GM12878 (cell line): ENCODE data around the gene ELP1. TPM values are rescaled to one million over a fixed set of nuclear protein-coding genes. Genes with fewer than 3 reads are reported as not detected.

Experiments
- ATAC-seq: fragments of 200-7000 bp; cut with Tn5 transposase; 3 replicates; pipeline ENCODE4 v1.9.1; 2020; ENCODE audit warnings: mild to moderate bottlenecking, moderate library complexity
- BruUV-seq: library from RNA; stranded (reverse); fragments of 400-500 nt; replicated peaks from 2 replicates; lab custom pipeline; 2021; lab: Mats Ljungman, UMichigan
- CTCF ChIA-PET: fragments of 300-600 bp; sonication (Branson Sonifier 250); formaldehyde crosslinking; extraction: SDS; loops from one replicate; lab custom pipeline; 2021; ENCODE audit warnings: inconsistent platforms; lab: Yijun Ruan, JAX
- POLR2A ChIA-PET: fragments of 350-600 bp; formaldehyde crosslinking; extraction: SDS; loops from one replicate; lab custom pipeline; 2021; ENCODE audit warnings: inconsistent platforms; lab: Charles Lee
- RAD21 ChIA-PET: fragments of 300-600 bp; sonication (Branson Sonifier 250); formaldehyde crosslinking; loops from one replicate; lab custom pipeline; 2023; ENCODE audit warnings: antibody characterized with exemption; ENCODE audit not compliant: unreplicated experiment; lab: Charles Lee
- SMC1A ChIA-PET: fragments of 300-600 bp; sonication (Branson Sonifier 250); formaldehyde crosslinking; loops from one replicate; lab custom pipeline; 2023; ENCODE audit not compliant: unreplicated experiment, uncharacterized antibody; lab: Charles Lee
- DNase-seq: peaks from one replicate; pipeline ENCODE4 v3.0.0-alpha.2; 2011; ENCODE audit warnings: low read depth, low spot score
- FAIRE-seq: peaks from 3 replicates; lab custom pipeline; 2011; peaks lifted over from hg19 to GRCh38; lab: Jason Lieb, UNC
- H2AFZ ChIP-seq: 2 replicates; pipeline ENCODE4 v1.6.0; 2011; ENCODE audit warnings: low read depth, low read length, control low read depth; ENCODE audit not compliant: control insufficient read depth
- H3K27ac ChIP-seq: 2 replicates; pipeline ENCODE4 v1.5.1; 2011; ENCODE audit warnings: control low read depth; ENCODE audit not compliant: control insufficient read depth, insufficient read depth
- H3K27me3 ChIP-seq, 2 experiments: replicated peaks in 1 of 2; 2 replicates each; pipeline versions ENCODE4 v1.6.0 to v1.6.1; 2011; ENCODE audit warnings: low read length in 1 of 2; ENCODE audit not compliant: control insufficient read depth in 2 of 2, insufficient read depth in 2 of 2
- H3K36me3 ChIP-seq, 2 experiments: 2 replicates each; pipeline ENCODE4 v1.5.1; 2011; ENCODE audit warnings: low read length in 1 of 2; ENCODE audit not compliant: control insufficient read depth in 2 of 2, insufficient read depth in 2 of 2
- H3K4me1 ChIP-seq: 2 replicates; pipeline ENCODE4 v1.6.1; 2011; ENCODE audit warnings: mild to moderate bottlenecking, low read length, moderate library complexity, mixed read lengths; ENCODE audit not compliant: control insufficient read depth, insufficient read depth
- H3K4me2 ChIP-seq: 2 replicates; pipeline ENCODE4 v1.6.0; 2011; ENCODE audit warnings: control low read depth; ENCODE audit not compliant: control insufficient read depth, insufficient read depth
- H3K4me3 ChIP-seq: fragments of 200-600 bp; sonication (generic); 2 replicates; pipeline ENCODE4 v1.5.1; 2016
- H3K79me2 ChIP-seq: 2 replicates; pipeline ENCODE4 v1.6.0; 2011; ENCODE audit warnings: low read length; ENCODE audit not compliant: control insufficient read depth, insufficient read depth
- H3K9ac ChIP-seq: 2 replicates; pipeline ENCODE4 v1.8.0; 2011; ENCODE audit warnings: low read length, control low read depth, mixed read lengths; ENCODE audit not compliant: control insufficient read depth, insufficient read depth
- H3K9me3 ChIP-seq: replicated peaks from 3 replicates; pipeline ENCODE4 v1.5.1; 2011; ENCODE audit warnings: mild to moderate bottlenecking, low read length; ENCODE audit not compliant: control insufficient read depth, insufficient read depth
- H4K20me1 ChIP-seq: 2 replicates; pipeline ENCODE4 v1.6.0; 2011; ENCODE audit not compliant: control insufficient read depth, insufficient read depth
- ETV6 ChIP-seq, 2 experiments: fragments of 450-650 bp in 1 of 2; IDR thresholded peaks in 1 of 2; conservative IDR thresholded peaks in 1 of 2; 2 replicates each; pipeline ENCODE4 v1.6.1; 2014; ENCODE audit warnings: antibody characterized with exemption in 1 of 2, borderline replicate concordance in 1 of 2, low read depth in 1 of 2, mild to moderate bottlenecking in 1 of 2, moderate library complexity in 1 of 2
- MTA2 ChIP-seq: fragments of 450-650 bp; IDR thresholded peaks from 2 replicates; pipeline ENCODE4 v1.6.1; 2016; ENCODE audit warnings: low read depth, mild to moderate bottlenecking, moderate library complexity
- MTA3 ChIP-seq: IDR thresholded peaks from 2 replicates; pipeline ENCODE4 v1.6.1; 2012; ENCODE audit warnings: low read length, inconsistent platforms, borderline replicate concordance
- WRNIP1 ChIP-seq: IDR thresholded peaks from 2 replicates; pipeline ENCODE4 v1.6.1; 2011; ENCODE audit warnings: low read depth, low read length, improper control_type of control experiment, borderline replicate concordance
- ZZZ3 ChIP-seq: IDR thresholded peaks from 2 replicates; pipeline ENCODE4 v1.6.1; 2011; ENCODE audit warnings: low read depth; ENCODE audit not compliant: control insufficient read depth, insufficient read length
- WGBS: methylation state at CpG from one replicate; pipeline ENCODE4 v1.1.6; 2016; ENCODE audit warnings: low lambda C conversion rate; ENCODE audit not compliant: insufficient replicate concordance, insufficient coverage; ENCODE audit errors: missing lambda C conversion rate; 5-methylcytosine and 5-hydroxymethylcytosine counted together
- in situ Hi-C: fragments of 300-500 bp; cut with MboI; formaldehyde crosslinking; loops from 9 replicates; pipeline ENCODE4 v1.14.3; 2018; ENCODE audit warnings: mixed read lengths
- intact Hi-C: fragments of 100-400 bp; cut with micrococcal nuclease; formaldehyde crosslinking; loops from one replicate; pipeline ENCODE4 v1.14.2; 2022; ENCODE audit not compliant: unreplicated experiment
- polyA plus RNA-seq, 11 experiments: library from polyadenylated mRNA; depleted of rRNA in 4 of 11; unstranded in 6 of 11; stranded (reverse) in 5 of 11; fragments of >200 nt; fragmentation: Nextera tagmentation in 4 of 11; fragmentation: Illumina TruSeq in 1 of 11; extraction: Ambion mirVana in 4 of 11; extraction: Trizol in 1 of 11; gene quantifications; 1 replicate in 1 of 11; 2 replicates in 10 of 11; pipeline versions ENCODE4 v1.2.1 to v1.2.3, GENCODE V29; 2011 to 2016; ENCODE audit warnings: inconsistent platforms in 2 of 11, missing spikeins in 2 of 11, low read depth in 1 of 11
- total RNA-seq, 4 experiments: library from RNA; depleted of rRNA in 3 of 4; stranded (reverse); fragments of >200 nt in 3 of 4; fragmentation: Illumina TruSeq in 1 of 4; extraction: Trizol in 1 of 4; gene quantifications; 2 replicates each; pipeline versions ENCODE4 v1.2.1 to v1.2.3, GENCODE V29; 2013 to 2021
- TF ChIP-seq, protein P1 (sequence below): fragments of 450-650 bp; IDR thresholded peaks from 2 replicates; pipeline ENCODE4 v1.6.1; 2018; ENCODE audit warnings: borderline replicate concordance, mild to moderate bottlenecking; ENCODE audit not compliant: partially characterized antibody

The ELP1 gene
- total and polyA plus RNA-seq, 10 of the 15 experiments (the other 5 are each of a cell fraction or from before 2014, with no cell fraction given) = 9.7 to 29.9 (median 26.0) TPM

DNA sequence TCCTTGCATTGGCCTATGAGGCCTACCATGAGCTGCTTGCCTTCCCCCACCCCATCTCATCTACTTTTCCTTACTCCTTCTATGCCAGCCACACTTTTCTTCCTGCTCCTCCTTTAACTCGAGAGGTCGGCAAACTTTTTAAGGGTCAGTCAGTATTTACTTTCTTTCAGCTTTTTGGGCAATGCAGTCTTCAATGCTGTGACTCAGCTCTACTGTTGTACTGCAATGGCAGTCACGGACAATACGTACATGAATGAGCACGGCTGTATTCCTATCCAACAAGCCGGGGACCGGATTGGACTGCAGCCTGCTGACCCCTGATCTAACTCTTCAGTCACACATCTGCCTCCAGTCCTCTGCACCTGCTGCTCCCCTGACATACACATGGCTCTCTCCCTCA, 72.5 kb downstream of the ELP1 start:
- TF ChIP-seq MTA3 = no peak
- no peak for TF ChIP-seq ZZZ3
- no peak for TF ChIP-seq ETV6 (conservative IDR thresholded peaks at IDR 0.05 in 1 of 2, IDR thresholded peaks at IDR 0.05 in 1 of 2; ENCODE audit: borderline replicate concordance in 1 of 2, low read depth in 1 of 2)
- TF ChIP-seq WRNIP1 = no peak
- TF ChIP-seq, protein P1, sequence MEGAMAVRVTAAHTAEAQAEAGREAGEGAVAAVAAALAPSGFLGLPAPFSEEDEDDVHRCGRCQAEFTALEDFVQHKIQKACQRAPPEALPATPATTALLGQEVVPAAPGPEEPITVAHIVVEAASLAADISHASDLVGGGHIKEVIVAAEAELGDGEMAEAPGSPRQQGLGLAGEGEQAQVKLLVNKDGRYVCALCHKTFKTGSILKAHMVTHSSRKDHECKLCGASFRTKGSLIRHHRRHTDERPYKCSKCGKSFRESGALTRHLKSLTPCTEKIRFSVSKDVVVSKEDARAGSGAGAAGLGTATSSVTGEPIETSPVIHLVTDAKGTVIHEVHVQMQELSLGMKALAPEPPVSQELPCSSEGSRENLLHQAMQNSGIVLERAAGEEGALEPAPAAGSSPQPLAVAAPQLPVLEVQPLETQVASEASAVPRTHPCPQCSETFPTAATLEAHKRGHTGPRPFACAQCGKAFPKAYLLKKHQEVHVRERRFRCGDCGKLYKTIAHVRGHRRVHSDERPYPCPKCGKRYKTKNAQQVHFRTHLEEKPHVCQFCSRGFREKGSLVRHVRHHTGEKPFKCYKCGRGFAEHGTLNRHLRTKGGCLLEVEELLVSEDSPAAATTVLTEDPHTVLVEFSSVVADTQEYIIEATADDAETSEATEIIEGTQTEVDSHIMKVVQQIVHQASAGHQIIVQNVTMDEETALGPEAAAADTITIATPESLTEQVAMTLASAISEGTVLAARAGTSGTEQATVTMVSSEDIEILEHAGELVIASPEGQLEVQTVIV = no peak
- no peak for TF ChIP-seq MTA2
- Histone ChIP-seq H3K36me3 (no peaks in the 10 kb centered on the region), H3K79me2 (no peaks in the 10 kb centered on the region), H3K9ac (no peak overlapping the region), H4K20me1 (no peaks in the 10 kb centered on the region), H3K4me1 (no peaks in the 10 kb centered on the region), H3K9me3 (no peaks in the 10 kb centered on the region), H3K27me3 (no peaks in the 10 kb centered on the region), H3K4me2 (no peak overlapping the region), H3K4me3 (no peak overlapping the region), H3K27ac (no peak overlapping the region), H2AFZ (no peak overlapping the region)
- DNase-seq = no peak
- ChIA-PET POLR2A (interaction anchor here (0.6 kb wide), 1 partner anchor 381 kb away, joined by 4 read pairs; no protein-coding TSS in a partner anchor), CTCF (no interaction called here), SMC1A (interaction anchor here (0.6 kb wide), 1 partner anchor 183 kb away, joined by 3 read pairs; no protein-coding TSS in a partner anchor), RAD21 (no interaction called here)
- no peak for ATAC-seq
- WGBS = 71% methylated on average over 7 of the region's 7 CpGs
- intact Hi-C loops = no loop called here
- FAIRE-seq = no peak
- BruUV-seq = no TSS peak
- in situ Hi-C loops = no loop called here
